ENCODE measurements around the gene PCK2. TPM values are rescaled to one million over a fixed set of nuclear protein-coding genes. Genes with fewer than 3 reads are reported as not detected.

The PCK2 gene
- total and polyA plus RNA-seq, 2 of the 13 experiments (the other 11 are each of a cell fraction or from before 2014, with no cell fraction given): 129 to 272 TPM

DNA sequence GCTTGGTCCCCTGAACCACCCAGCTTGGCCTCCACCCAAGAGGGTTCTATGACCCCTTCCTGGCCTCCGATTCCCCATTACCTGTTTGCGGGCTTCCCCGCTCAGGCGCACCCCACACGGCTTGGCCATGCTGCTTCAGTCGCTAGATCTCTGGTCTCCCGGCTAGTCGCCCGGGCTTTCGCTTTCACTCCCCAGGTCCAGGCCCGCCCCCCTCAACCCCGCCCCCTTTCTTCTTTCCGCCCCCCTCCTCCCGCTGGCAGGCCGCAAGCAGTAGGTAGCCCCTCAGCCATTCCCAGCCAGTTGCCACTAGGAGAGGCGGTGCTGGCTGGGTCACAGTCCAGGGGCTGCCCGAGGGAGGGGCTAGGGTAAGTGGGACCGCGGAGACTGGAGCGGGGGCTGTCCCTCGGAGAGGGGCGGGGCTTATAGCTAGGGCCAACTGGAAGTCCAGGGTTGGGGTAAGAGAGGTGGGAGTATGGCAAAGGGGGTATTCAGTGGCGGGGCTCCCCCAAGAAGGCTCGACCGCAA is 52.4 kb downstream of the PCK2 start, which contains the start of gene PSME2 (continued):
- TF ChIP-seq ZNF274 (CRISPR knock-in tag; IDR thresholded peaks at IDR 0.05) (peak; percentile 83; the same call in 1 of the 2 replicates), HOXD1 (CRISPR knock-in tag; IDR thresholded peaks at IDR 0.05) (no peak; the same call in none of the 2 replicates), ZNF747 (CRISPR knock-in tag; IDR thresholded peaks at IDR 0.05; ENCODE audit: borderline replicate concordance) (no peak), REPIN1 (CRISPR knock-in tag; IDR thresholded peaks at IDR 0.05; ENCODE audit: borderline replicate concordance, low read depth) (peak; percentile 71), YEATS4 (CRISPR knock-in tag; IDR thresholded peaks at IDR 0.05; ENCODE audit: borderline replicate concordance) (no peak; the same call in 1 of the 2 replicates), ZNF746 (CRISPR knock-in tag; IDR thresholded peaks at IDR 0.05) (no peak), MEF2D (CRISPR knock-in tag; IDR thresholded peaks at IDR 0.05) (peak; percentile 91), ZNF10 (CRISPR knock-in tag; IDR thresholded peaks at IDR 0.05; ENCODE audit: borderline replicate concordance, low read depth) (no peak), TMF1 (CRISPR knock-in tag; IDR thresholded peaks at IDR 0.05; ENCODE audit: low read depth) (peak; percentile 18; the same call in 1 of the 2 replicates), ZKSCAN8 (CRISPR knock-in tag; IDR thresholded peaks at IDR 0.05; ENCODE audit: borderline replicate concordance) (peak; percentile 36; the same call in 1 of the 2 replicates), ELF4 (CRISPR knock-in tag; IDR thresholded peaks at IDR 0.05; ENCODE audit: borderline replicate concordance) (no peak), MTA1 (CRISPR knock-in tag; IDR thresholded peaks at IDR 0.05; ENCODE audit: borderline replicate concordance) (peak; percentile 86; the same call in 1 of the 2 replicates)
- TF ChIP-seq, protein P1, sequence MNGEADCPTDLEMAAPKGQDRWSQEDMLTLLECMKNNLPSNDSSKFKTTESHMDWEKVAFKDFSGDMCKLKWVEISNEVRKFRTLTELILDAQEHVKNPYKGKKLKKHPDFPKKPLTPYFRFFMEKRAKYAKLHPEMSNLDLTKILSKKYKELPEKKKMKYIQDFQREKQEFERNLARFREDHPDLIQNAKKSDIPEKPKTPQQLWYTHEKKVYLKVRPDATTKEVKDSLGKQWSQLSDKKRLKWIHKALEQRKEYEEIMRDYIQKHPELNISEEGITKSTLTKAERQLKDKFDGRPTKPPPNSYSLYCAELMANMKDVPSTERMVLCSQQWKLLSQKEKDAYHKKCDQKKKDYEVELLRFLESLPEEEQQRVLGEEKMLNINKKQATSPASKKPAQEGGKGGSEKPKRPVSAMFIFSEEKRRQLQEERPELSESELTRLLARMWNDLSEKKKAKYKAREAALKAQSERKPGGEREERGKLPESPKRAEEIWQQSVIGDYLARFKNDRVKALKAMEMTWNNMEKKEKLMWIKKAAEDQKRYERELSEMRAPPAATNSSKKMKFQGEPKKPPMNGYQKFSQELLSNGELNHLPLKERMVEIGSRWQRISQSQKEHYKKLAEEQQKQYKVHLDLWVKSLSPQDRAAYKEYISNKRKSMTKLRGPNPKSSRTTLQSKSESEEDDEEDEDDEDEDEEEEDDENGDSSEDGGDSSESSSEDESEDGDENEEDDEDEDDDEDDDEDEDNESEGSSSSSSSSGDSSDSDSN (CRISPR knock-in tag; IDR thresholded peaks at IDR 0.05): peak; percentile 68; the same call in 1 of the 2 replicates
- TF ChIP-seq, protein P2, sequence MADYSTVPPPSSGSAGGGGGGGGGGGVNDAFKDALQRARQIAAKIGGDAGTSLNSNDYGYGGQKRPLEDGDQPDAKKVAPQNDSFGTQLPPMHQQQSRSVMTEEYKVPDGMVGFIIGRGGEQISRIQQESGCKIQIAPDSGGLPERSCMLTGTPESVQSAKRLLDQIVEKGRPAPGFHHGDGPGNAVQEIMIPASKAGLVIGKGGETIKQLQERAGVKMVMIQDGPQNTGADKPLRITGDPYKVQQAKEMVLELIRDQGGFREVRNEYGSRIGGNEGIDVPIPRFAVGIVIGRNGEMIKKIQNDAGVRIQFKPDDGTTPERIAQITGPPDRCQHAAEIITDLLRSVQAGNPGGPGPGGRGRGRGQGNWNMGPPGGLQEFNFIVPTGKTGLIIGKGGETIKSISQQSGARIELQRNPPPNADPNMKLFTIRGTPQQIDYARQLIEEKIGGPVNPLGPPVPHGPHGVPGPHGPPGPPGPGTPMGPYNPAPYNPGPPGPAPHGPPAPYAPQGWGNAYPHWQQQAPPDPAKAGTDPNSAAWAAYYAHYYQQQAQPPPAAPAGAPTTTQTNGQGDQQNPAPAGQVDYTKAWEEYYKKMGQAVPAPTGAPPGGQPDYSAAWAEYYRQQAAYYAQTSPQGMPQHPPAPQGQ (CRISPR knock-in tag; IDR thresholded peaks at IDR 0.05; ENCODE audit: borderline replicate concordance): no peak; the same call in 1 of the 2 replicates
- TF ChIP-seq, protein P3, sequence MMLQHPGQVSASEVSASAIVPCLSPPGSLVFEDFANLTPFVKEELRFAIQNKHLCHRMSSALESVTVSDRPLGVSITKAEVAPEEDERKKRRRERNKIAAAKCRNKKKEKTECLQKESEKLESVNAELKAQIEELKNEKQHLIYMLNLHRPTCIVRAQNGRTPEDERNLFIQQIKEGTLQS (CRISPR knock-in tag; IDR thresholded peaks at IDR 0.05): no peak
- TF ChIP-seq, protein P4, sequence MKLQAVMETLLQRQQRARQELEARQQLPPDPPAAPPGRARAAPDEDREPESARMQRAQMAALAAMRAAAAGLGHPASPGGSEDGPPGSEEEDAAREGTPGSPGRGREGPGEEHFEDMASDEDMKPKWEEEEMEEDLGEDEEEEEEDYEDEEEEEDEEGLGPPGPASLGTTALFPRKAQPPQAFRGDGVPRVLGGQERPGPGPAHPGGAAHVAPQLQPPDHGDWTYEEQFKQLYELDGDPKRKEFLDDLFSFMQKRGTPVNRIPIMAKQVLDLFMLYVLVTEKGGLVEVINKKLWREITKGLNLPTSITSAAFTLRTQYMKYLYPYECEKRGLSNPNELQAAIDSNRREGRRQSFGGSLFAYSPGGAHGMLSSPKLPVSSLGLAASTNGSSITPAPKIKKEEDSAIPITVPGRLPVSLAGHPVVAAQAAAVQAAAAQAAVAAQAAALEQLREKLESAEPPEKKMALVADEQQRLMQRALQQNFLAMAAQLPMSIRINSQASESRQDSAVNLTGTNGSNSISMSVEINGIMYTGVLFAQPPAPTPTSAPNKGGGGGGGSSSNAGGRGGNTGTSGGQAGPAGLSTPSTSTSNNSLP (IDR thresholded peaks at IDR 0.05; ENCODE audit: low read depth, low read length): peak; percentile 44; the same call in 1 of the 2 replicates
- TF ChIP-seq, protein P5, sequence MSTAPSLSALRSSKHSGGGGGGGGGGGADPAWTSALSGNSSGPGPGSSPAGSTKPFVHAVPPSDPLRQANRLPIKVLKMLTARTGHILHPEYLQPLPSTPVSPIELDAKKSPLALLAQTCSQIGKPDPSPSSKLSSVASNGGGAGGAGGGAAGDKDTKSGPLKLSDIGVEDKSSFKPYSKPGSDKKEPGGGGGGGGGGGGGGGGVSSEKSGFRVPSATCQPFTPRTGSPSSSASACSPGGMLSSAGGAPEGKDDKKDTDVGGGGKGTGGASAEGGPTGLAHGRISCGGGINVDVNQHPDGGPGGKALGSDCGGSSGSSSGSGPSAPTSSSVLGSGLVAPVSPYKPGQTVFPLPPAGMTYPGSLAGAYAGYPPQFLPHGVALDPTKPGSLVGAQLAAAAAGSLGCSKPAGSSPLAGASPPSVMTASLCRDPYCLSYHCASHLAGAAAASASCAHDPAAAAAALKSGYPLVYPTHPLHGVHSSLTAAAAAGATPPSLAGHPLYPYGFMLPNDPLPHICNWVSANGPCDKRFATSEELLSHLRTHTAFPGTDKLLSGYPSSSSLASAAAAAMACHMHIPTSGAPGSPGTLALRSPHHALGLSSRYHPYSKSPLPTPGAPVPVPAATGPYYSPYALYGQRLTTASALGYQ (CRISPR knock-in tag; IDR thresholded peaks at IDR 0.05): no peak
- TF ChIP-seq, protein P6, sequence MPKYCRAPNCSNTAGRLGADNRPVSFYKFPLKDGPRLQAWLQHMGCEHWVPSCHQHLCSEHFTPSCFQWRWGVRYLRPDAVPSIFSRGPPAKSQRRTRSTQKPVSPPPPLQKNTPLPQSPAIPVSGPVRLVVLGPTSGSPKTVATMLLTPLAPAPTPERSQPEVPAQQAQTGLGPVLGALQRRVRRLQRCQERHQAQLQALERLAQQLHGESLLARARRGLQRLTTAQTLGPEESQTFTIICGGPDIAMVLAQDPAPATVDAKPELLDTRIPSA (CRISPR knock-in tag; IDR thresholded peaks at IDR 0.05; ENCODE audit: borderline replicate concordance): no peak
